GM23338 (cell line): Measurements from ENCODE around the gene STIM1. TPM values are rescaled to one million over a fixed set of nuclear protein-coding genes. Genes with fewer than 3 reads are reported as not detected.

Experiments used
- ATAC-seq: fragments of 200-7000 bp; cut with Tn5 transposase; 3 replicates; pipeline ENCODE4 v1.9.1; 2020
- DNase-seq: peaks from one replicate; pipeline ENCODE4 v3.0.0-alpha.2; 2015; ENCODE audit warnings: low spot score
- H2AFZ ChIP-seq: fragments of 200-600 bp; sonication (generic); 2 replicates; pipeline ENCODE4 v1.8.0; 2016; ENCODE audit warnings: antibody characterized with exemption, mild to moderate bottlenecking, moderate library complexity
- H3F3A ChIP-seq: fragments of 200-600 bp; sonication (generic); replicated peaks from 2 replicates; pipeline ENCODE4 v1.8.0; 2017; ENCODE audit warnings: antibody characterized with exemption, mixed run types, low read depth
- H3K27ac ChIP-seq: fragments of 200-600 bp; sonication (generic); 2 replicates; pipeline ENCODE4 v1.6.1; 2016; ENCODE audit warnings: low read depth
- H3K27me3 ChIP-seq: fragments of 200-600 bp; sonication (generic); 2 replicates; pipeline ENCODE4 v1.8.0; 2016; ENCODE audit warnings: mild to moderate bottlenecking, mixed run types, moderate library complexity; ENCODE audit not compliant: insufficient read depth
- H3K36me3 ChIP-seq: fragments of 200-600 bp; sonication (generic); 2 replicates; pipeline ENCODE4 v1.8.0; 2016; ENCODE audit warnings: mild to moderate bottlenecking; ENCODE audit not compliant: insufficient read depth
- H3K4me1 ChIP-seq: fragments of 200-600 bp; sonication (generic); 2 replicates; pipeline ENCODE4 v1.8.0; 2016; ENCODE audit warnings: mild to moderate bottlenecking, moderate library complexity; ENCODE audit not compliant: insufficient read depth
- H3K4me2 ChIP-seq: fragments of 200-600 bp; sonication (generic); 2 replicates; pipeline ENCODE4 v1.7.1; 2017; ENCODE audit warnings: mixed run types
- H3K4me3 ChIP-seq: fragments of 200-600 bp; sonication (generic); 2 replicates; pipeline ENCODE4 v1.6.1; 2016; ENCODE audit warnings: mixed run types
- H3K79me2 ChIP-seq: fragments of 200-600 bp; sonication (generic); replicated peaks from 2 replicates; pipeline ENCODE4 v1.8.0; 2017; ENCODE audit warnings: mild to moderate bottlenecking; ENCODE audit not compliant: insufficient read depth
- H3K9me2 ChIP-seq: fragments of 200-600 bp; sonication (generic); 2 replicates; pipeline ENCODE4 v1.8.0; 2017; ENCODE audit not compliant: insufficient read depth
- H4K20me1 ChIP-seq: fragments of 200-600 bp; sonication (generic); replicated peaks from 2 replicates; pipeline ENCODE4 v1.8.0; 2017; ENCODE audit warnings: mild to moderate bottlenecking; ENCODE audit not compliant: insufficient read depth
- H3K27ac Mint-ChIP-seq: 2 replicates; pipeline ENCODE4 v1.8.0; 2020; ENCODE audit warnings: inconsistent platforms, mild to moderate bottlenecking, moderate library complexity, mixed read lengths
- H3K27me3 Mint-ChIP-seq: 3 replicates; pipeline ENCODE4 v1.8.0; 2022; ENCODE audit warnings: low read depth, mild to moderate bottlenecking, moderate library complexity, mixed read lengths, inconsistent platforms; ENCODE audit not compliant: insufficient read depth, poor library complexity
- H3K36me3 Mint-ChIP-seq: 3 replicates; pipeline ENCODE4 v1.8.0; 2021; ENCODE audit warnings: low read depth, mild to moderate bottlenecking, inconsistent platforms, moderate library complexity, mixed read lengths
- H3K4me1 Mint-ChIP-seq: 3 replicates; pipeline ENCODE4 v1.8.0; 2020; ENCODE audit warnings: mild to moderate bottlenecking, inconsistent platforms, mixed read lengths
- H3K4me3 Mint-ChIP-seq: 3 replicates; pipeline ENCODE4 v1.8.0; 2021; ENCODE audit warnings: moderate library complexity, mild to moderate bottlenecking, inconsistent platforms, mixed read lengths
- H3K9me3 Mint-ChIP-seq: 3 replicates; pipeline ENCODE4 v1.8.0; 2020; ENCODE audit warnings: moderate library complexity, mild to moderate bottlenecking, inconsistent platforms, mixed read lengths
- CREB1 ChIP-seq: fragments of 250-450 bp; sonication (Bioruptor Pico); IDR thresholded peaks from 2 replicates; pipeline ENCODE4 v1.5.0; 2020; ENCODE audit warnings: low read depth, mild to moderate bottlenecking, moderate library complexity
- ETS1 ChIP-seq: IDR thresholded peaks from 2 replicates; pipeline ENCODE4 v1.6.1; 2016; ENCODE audit warnings: antibody characterized with exemption
- EZH2 ChIP-seq: fragments of 200-600 bp; sonication (generic); IDR thresholded peaks from one replicate; pipeline ENCODE4 v1.8.0; 2017; ENCODE audit warnings: antibody characterized with exemption, mild to moderate bottlenecking, low read depth; ENCODE audit not compliant: unreplicated experiment
- EZH2phosphoT487 ChIP-seq: fragments of 200-600 bp; sonication (generic); IDR thresholded peaks from one replicate; pipeline ENCODE4 v1.8.1; 2018; ENCODE audit warnings: antibody characterized with exemption; ENCODE audit not compliant: unreplicated experiment
- JUNB ChIP-seq: IDR thresholded peaks from one replicate; pipeline ENCODE4 v1.6.1; 2016; ENCODE audit warnings: antibody characterized with exemption; ENCODE audit not compliant: unreplicated experiment
- NANOG ChIP-seq: IDR thresholded peaks from 2 replicates; pipeline ENCODE4 v1.6.1; 2016; ENCODE audit warnings: antibody characterized with exemption, borderline replicate concordance
- POLR2AphosphoS5 ChIP-seq: IDR thresholded peaks from 2 replicates; pipeline ENCODE4 v1.6.1; 2016; ENCODE audit warnings: antibody characterized with exemption, low read depth
- REST ChIP-seq: IDR thresholded peaks from one replicate; pipeline ENCODE4 v1.6.1; 2018; ENCODE audit warnings: antibody characterized with exemption; ENCODE audit not compliant: unreplicated experiment
- STAT1 ChIP-seq: IDR thresholded peaks from one replicate; pipeline ENCODE4 v1.6.1; 2016; ENCODE audit warnings: antibody characterized with exemption; ENCODE audit not compliant: unreplicated experiment
- polyA plus RNA-seq: library from polyadenylated mRNA; unstranded; fragments of >200 nt; fragmentation: Nextera tagmentation; extraction: Ambion mirVana; gene quantifications from 2 replicates; pipeline ENCODE4 v1.2.1, GENCODE V29; 2016
- total RNA-seq: library from RNA; depleted of rRNA; stranded (reverse); fragments of >200 nt; shearing (Covaris generic); gene quantifications from 2 replicates; pipeline ENCODE4 v1.2.3, GENCODE V29; 2014
- TF ChIP-seq, protein P1 (sequence below), 2 experiments: fragments of 200-600 bp in 1 of 2; sonication (generic) in 1 of 2; conservative IDR thresholded peaks; 2 replicates each; pipeline versions ENCODE4 v1.5.1 to v1.6.1; 2016 to 2017; ENCODE audit warnings: antibody characterized with exemption in 2 of 2, low read depth in 2 of 2, mild to moderate bottlenecking in 2 of 2, moderate library complexity in 1 of 2

The STIM1 gene
- total and polyA plus RNA-seq, 2 experiments from 2014 or later: 3.5 to 14.0 TPM

DNA sequence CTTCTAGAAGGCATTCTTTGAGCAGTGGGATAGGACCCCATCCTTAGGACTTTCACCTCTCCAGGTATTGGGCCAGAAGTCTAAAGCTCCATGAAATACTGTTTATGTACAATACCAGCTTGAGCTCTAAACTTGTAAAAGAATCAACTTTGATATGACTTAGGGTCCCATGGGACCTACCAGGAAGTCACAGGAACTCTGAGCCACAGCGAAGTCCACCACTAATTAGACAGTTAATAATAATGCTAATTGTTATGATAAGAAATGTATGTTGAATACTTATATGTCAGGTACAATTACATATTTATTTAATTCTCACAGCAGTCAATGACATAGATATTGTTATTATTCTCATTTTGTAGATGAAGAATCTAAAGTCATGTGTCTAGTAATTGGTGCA is 35.3 kb downstream of the STIM1 start (continued):
- no peak for TF ChIP-seq ETS1

DNA sequence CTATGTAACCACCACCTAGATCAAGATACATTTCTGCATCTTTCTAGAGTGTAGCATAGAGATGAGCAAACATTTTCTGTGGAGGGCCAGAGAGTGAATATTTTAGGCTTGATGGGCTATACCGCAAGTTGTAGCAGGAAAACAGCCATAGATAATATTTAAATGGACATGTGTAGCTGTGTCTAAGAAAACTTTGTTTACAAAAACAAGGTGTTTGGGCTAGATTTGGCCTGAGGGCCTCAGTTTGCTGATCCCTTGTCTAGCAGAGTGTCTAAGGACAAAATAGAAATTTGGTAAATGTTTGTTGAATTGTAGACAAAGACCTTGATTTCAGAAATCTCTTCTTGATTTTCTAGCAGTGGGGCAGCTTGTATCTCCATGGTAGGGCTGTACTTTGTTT is 36.3 kb downstream of the STIM1 start:
- TF ChIP-seq CREB1 (CRISPR knock-in tag) (no peak), NANOG (no peak), STAT1 (no peak), EZH2phosphoT487 (no peak), POLR2AphosphoS5 (no peak), EZH2 (no peak), ETS1 (no peak), REST (no peak), JUNB (no peak)
- TF ChIP-seq, protein P1, sequence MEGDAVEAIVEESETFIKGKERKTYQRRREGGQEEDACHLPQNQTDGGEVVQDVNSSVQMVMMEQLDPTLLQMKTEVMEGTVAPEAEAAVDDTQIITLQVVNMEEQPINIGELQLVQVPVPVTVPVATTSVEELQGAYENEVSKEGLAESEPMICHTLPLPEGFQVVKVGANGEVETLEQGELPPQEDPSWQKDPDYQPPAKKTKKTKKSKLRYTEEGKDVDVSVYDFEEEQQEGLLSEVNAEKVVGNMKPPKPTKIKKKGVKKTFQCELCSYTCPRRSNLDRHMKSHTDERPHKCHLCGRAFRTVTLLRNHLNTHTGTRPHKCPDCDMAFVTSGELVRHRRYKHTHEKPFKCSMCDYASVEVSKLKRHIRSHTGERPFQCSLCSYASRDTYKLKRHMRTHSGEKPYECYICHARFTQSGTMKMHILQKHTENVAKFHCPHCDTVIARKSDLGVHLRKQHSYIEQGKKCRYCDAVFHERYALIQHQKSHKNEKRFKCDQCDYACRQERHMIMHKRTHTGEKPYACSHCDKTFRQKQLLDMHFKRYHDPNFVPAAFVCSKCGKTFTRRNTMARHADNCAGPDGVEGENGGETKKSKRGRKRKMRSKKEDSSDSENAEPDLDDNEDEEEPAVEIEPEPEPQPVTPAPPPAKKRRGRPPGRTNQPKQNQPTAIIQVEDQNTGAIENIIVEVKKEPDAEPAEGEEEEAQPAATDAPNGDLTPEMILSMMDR (conservative IDR thresholded peaks at IDR 0.05; ENCODE audit: low read depth in 2 of 2): no peak
- ATAC-seq (no peak), DNase-seq (no peak)
- no peak overlapping the region for H2AFZ ChIP-seq
- Mint-ChIP-seq H3K4me1 (no peaks in the 10 kb centered on the region), H3K36me3 (no peaks in the 10 kb centered on the region), H3K4me3 (no peak overlapping the region), H3K27me3 (peaks cover 2% of the 10 kb centered on the region), H3K9me3 (no peaks in the 10 kb centered on the region), H3K27ac (no peak overlapping the region)
- no peaks in the 10 kb centered on the region for H3K9me2 ChIP-seq
- no peaks in the 10 kb centered on the region for H3K36me3 ChIP-seq
- H3K27me3 ChIP-seq: no peaks in the 10 kb centered on the region
- no peaks in the 10 kb centered on the region for H3K4me1 ChIP-seq
- H3K4me2 ChIP-seq: no peak overlapping the region
- H3F3A ChIP-seq: no peaks in the 10 kb centered on the region
- H4K20me1 ChIP-seq: 0 out of 2 replicates have a peak, but pooled peaks cover 3% of the 10 kb centered on the region
- no peak overlapping the region for H3K27ac ChIP-seq
- no peak overlapping the region for H3K4me3 ChIP-seq
- no peaks in the 10 kb centered on the region for H3K79me2 ChIP-seq
